HG03064 (cell line): ENCODE results near the gene SLC35C1.

Source experiments
- ATAC-seq: cut with Tn5 transposase; IDR thresholded peaks from one replicate; pipeline ENCODE4 v1.9.1; 2021; ENCODE audit warnings: low read depth; ENCODE audit not compliant: unreplicated experiment

The SLC35C1 gene

GRCh38 chr11:45860764-45861510 lies 56.0 kb downstream of the SLC35C1 start:
- ATAC-seq = no peak
